HL-60 (cell line): ENCODE measurements around the gene ARPP21.

ENCODE experiments used
- DNase-seq, 2 experiments: peaks; one replicate each; pipeline ENCODE4 v3.0.0-alpha.2; 2010 to 2020; ENCODE audit warnings: low read depth in 1 of 2, low spot score in 1 of 2
- H3K27ac ChIP-seq: fragments of 250-450 bp; sonication (Bioruptor Pico); replicated peaks from 2 replicates; pipeline ENCODE4 v1.5.1; 2020; ENCODE audit warnings: mild to moderate bottlenecking, moderate library complexity
- H3K27me3 ChIP-seq: fragments of 250-450 bp; sonication (Bioruptor Pico); 2 replicates; pipeline ENCODE4 v1.5.1; 2021; ENCODE audit warnings: mild to moderate bottlenecking, moderate library complexity; ENCODE audit not compliant: insufficient read depth, poor library complexity, severe bottlenecking
- H3K4me3 ChIP-seq: replicated peaks from 2 replicates; pipeline ENCODE4 v1.5.1; 2011; ENCODE audit warnings: mild to moderate bottlenecking, control low read depth, low read length; ENCODE audit not compliant: insufficient read depth
- GABPA ChIP-seq: IDR thresholded peaks from 2 replicates; pipeline ENCODE4 v1.6.1; 2012; ENCODE audit warnings: low read depth
- POLR2AphosphoS5 ChIP-seq: IDR thresholded peaks from 2 replicates; pipeline ENCODE4 v1.6.1; 2012; ENCODE audit warnings: low read depth
- REST ChIP-seq: IDR thresholded peaks from 2 replicates; pipeline ENCODE4 v1.6.1; 2012; ENCODE audit warnings: low read depth; ENCODE audit not compliant: insufficient replicate concordance
- SPI1 ChIP-seq: IDR thresholded peaks from 2 replicates; pipeline ENCODE4 v1.6.1; 2012; ENCODE audit warnings: low read depth, mild to moderate bottlenecking, borderline replicate concordance
- TF ChIP-seq, protein P1 (sequence below): IDR thresholded peaks from one replicate; pipeline ENCODE4 v1.5.1; 2011; ENCODE audit warnings: low read length, control low read depth, inconsistent platforms; ENCODE audit not compliant: insufficient read depth

The ARPP21 gene

GRCh38 chr3:35651851-35652250 is 12.5 kb downstream of the ARPP21 start:
- no peaks in the 10 kb centered on the region for H3K27me3 ChIP-seq
- TF ChIP-seq, protein P1, sequence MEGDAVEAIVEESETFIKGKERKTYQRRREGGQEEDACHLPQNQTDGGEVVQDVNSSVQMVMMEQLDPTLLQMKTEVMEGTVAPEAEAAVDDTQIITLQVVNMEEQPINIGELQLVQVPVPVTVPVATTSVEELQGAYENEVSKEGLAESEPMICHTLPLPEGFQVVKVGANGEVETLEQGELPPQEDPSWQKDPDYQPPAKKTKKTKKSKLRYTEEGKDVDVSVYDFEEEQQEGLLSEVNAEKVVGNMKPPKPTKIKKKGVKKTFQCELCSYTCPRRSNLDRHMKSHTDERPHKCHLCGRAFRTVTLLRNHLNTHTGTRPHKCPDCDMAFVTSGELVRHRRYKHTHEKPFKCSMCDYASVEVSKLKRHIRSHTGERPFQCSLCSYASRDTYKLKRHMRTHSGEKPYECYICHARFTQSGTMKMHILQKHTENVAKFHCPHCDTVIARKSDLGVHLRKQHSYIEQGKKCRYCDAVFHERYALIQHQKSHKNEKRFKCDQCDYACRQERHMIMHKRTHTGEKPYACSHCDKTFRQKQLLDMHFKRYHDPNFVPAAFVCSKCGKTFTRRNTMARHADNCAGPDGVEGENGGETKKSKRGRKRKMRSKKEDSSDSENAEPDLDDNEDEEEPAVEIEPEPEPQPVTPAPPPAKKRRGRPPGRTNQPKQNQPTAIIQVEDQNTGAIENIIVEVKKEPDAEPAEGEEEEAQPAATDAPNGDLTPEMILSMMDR = no peak
- TF ChIP-seq GABPA = no peak
- TF ChIP-seq SPI1 = no peak
- TF ChIP-seq POLR2AphosphoS5 = no peak
- TF ChIP-seq REST = no peak
- no peak overlapping the region for H3K27ac ChIP-seq
- DNase-seq = no peak
- H3K4me3 ChIP-seq = no peak overlapping the region

- no peak for TF ChIP-seq REST
- no peak for TF ChIP-seq GABPA
- TF ChIP-seq POLR2AphosphoS5 = no peak
- TF ChIP-seq SPI1 = no peak
- TF ChIP-seq, protein P1 = no peak
- Histone ChIP-seq H3K27me3 (no peaks in the 10 kb centered on the region), H3K27ac (no peak overlapping the region), H3K4me3 (no peak overlapping the region)
- DNase-seq = no peak
These were observed 14.0 kb downstream of the ARPP21 start for GRCh38 chr3:35653347-35653746.

GRCh38 chr3:35654476-35654875 is 15.2 kb downstream of the ARPP21 start:
- H3K4me3 ChIP-seq = no peak overlapping the region
- TF ChIP-seq POLR2AphosphoS5 (no peak), SPI1 (peak; percentile 18; the same call in 1 of the 2 replicates)
- DNase-seq = no peak
- no peaks in the 10 kb centered on the region for H3K27me3 ChIP-seq
- H3K27ac ChIP-seq = 0 out of 2 replicates have a peak overlapping the region, but pooled peaks have one; percentile 3

DNA sequence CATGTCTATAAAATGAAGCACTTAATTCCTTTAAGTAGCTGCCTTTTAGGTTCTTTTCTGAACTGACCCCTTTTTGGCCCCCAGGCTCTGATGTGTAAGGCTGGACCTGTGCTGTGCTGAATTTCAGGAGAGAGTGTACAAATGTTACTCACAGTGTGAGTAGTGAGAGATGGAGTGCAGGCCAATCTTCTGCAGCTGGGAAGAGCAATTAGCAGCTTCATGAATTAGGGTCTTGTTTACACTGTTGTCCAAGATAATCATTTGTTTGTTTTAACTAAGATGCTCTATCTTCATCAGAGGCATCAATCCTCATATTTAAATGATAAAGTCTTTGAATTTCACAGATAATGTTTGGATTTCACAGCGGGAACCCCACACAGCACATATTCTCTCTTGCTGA is 19.4 kb downstream of the ARPP21 start:
- Histone ChIP-seq H3K27me3 (no peaks in the 10 kb centered on the region), H3K4me3 (no peak overlapping the region), H3K27ac (no peak overlapping the region)
- TF ChIP-seq SPI1 = no peak
- TF ChIP-seq REST = no peak
- no peak for TF ChIP-seq GABPA
- TF ChIP-seq, protein P1 = no peak
- TF ChIP-seq POLR2AphosphoS5 = no peak
- no peak for DNase-seq
